Effector memory CD8-positive, alpha-beta T cell (primary cell): ENCODE measurements around the gene MMAB.

Experiments
- ATAC-seq: fragments of 150-1000 bp; cut with Tn5 transposase; replicated peaks from 2 replicates; pipeline ENCODE4 v1.10.0; 2021; ENCODE audit warnings: mild to moderate bottlenecking, moderate library complexity
- DNase-seq, 3 experiments: peaks; one replicate each; pipeline ENCODE4 v3.0.0; 2021
- H3K27ac Mint-ChIP-seq, 2 donors: one replicate each; pipeline ENCODE4 v1.8.0; 2022; ENCODE audit warnings: mild to moderate bottlenecking in 2 of 2, mixed read lengths in 2 of 2, moderate library complexity in 2 of 2
- H3K27me3 Mint-ChIP-seq, 2 donors: one replicate each; pipeline ENCODE4 v1.8.0; 2022; ENCODE audit warnings: mixed read lengths in 2 of 2
- H3K36me3 Mint-ChIP-seq: one replicate; pipeline ENCODE4 v1.8.0; 2022; ENCODE audit warnings: mild to moderate bottlenecking, moderate library complexity, mixed read lengths; ENCODE audit not compliant: insufficient read depth
- H3K4me1 Mint-ChIP-seq, 2 donors: one replicate each; pipeline ENCODE4 v1.8.0; 2022; ENCODE audit warnings: low read depth in 2 of 2, mixed read lengths in 2 of 2
- H3K4me3 Mint-ChIP-seq, 2 donors: one replicate each; pipeline ENCODE4 v1.8.0; 2022; ENCODE audit warnings: mild to moderate bottlenecking in 2 of 2, mixed read lengths in 2 of 2, moderate library complexity in 2 of 2
- H3K9me3 Mint-ChIP-seq, 2 donors: one replicate each; pipeline ENCODE4 v1.8.0; 2022; ENCODE audit warnings: mixed read lengths in 2 of 2

Gene MMAB

GRCh38 chr12:109571773-109572505, 1.4 kb downstream of the MMAB start:
- H3K4me1 Mint-ChIP-seq, result peaks cover 20 to 25% of the 10 kb centered on the region in 2 donors
- H3K4me3 Mint-ChIP-seq, result peak overlapping the region in 1 of 2 donors; percentile 87
- H3K9me3 Mint-ChIP-seq, result no peaks in the 10 kb centered on the region
- peak overlapping the region in 1 of 2 donors; percentile 98 for H3K27ac Mint-ChIP-seq
- H3K27me3 Mint-ChIP-seq, result no peaks in the 10 kb centered on the region
- ATAC-seq (no peak), DNase-seq (no peak)
- peaks cover 27% of the 10 kb centered on the region for H3K36me3 Mint-ChIP-seq

GRCh38 chr12:109568486-109568885, 4.8 kb downstream of the MMAB start:
- H3K4me1 Mint-ChIP-seq, result peaks cover 10% of the 10 kb centered on the region in 2 donors
- DNase-seq (no peak), ATAC-seq (no peak)
- H3K27me3 Mint-ChIP-seq, result no peaks in the 10 kb centered on the region
- no peaks in the 10 kb centered on the region for H3K9me3 Mint-ChIP-seq
- H3K36me3 Mint-ChIP-seq, result peaks cover 24% of the 10 kb centered on the region
- no peak overlapping the region for H3K27ac Mint-ChIP-seq
- H3K4me3 Mint-ChIP-seq, result no peak overlapping the region

GRCh38 chr12:109567967-109568366, 5.3 kb downstream of the MMAB start:
- Mint-ChIP-seq H3K4me3 (no peak overlapping the region), H3K9me3 (no peaks in the 10 kb centered on the region), H3K4me1 (peaks cover 6 to 7% of the 10 kb centered on the region in 2 donors), H3K27me3 (no peaks in the 10 kb centered on the region), H3K27ac (no peak overlapping the region), H3K36me3 (peaks cover 18% of the 10 kb centered on the region)
- ATAC-seq (no peak), DNase-seq (no peak)

- Mint-ChIP-seq H3K27ac (no peak overlapping the region), H3K27me3 (no peaks in the 10 kb centered on the region), H3K9me3 (no peaks in the 10 kb centered on the region), H3K36me3 (peaks cover 13% of the 10 kb centered on the region), H3K4me1 (no peaks in the 10 kb centered on the region), H3K4me3 (no peak overlapping the region)
- DNase-seq, result no peak
- ATAC-seq, result no peak
These were observed 6.0 kb downstream of the MMAB start for GRCh38 chr12:109567296-109567695.

- H3K36me3 Mint-ChIP-seq, result peaks cover 13% of the 10 kb centered on the region
- no peak for ATAC-seq
- no peaks in the 10 kb centered on the region for H3K4me1 Mint-ChIP-seq
- DNase-seq, result no peak
- no peaks in the 10 kb centered on the region for H3K27me3 Mint-ChIP-seq
- no peak overlapping the region for H3K27ac Mint-ChIP-seq
- H3K4me3 Mint-ChIP-seq, result no peak overlapping the region
- no peaks in the 10 kb centered on the region for H3K9me3 Mint-ChIP-seq
These were observed 6.9 kb downstream of the MMAB start for GRCh38 chr12:109566424-109566823.

- H3K27ac Mint-ChIP-seq, result no peak overlapping the region
- no peak overlapping the region for H3K4me3 Mint-ChIP-seq
- H3K27me3 Mint-ChIP-seq, result no peaks in the 10 kb centered on the region
- ATAC-seq, result no peak
- no peak for DNase-seq
- H3K9me3 Mint-ChIP-seq, result no peaks in the 10 kb centered on the region
- H3K36me3 Mint-ChIP-seq, result peaks cover 15% of the 10 kb centered on the region
- H3K4me1 Mint-ChIP-seq, result no peaks in the 10 kb centered on the region
These were observed 9.7 kb downstream of the MMAB start for GRCh38 chr12:109563291-109564284.

GRCh38 chr12:109562871-109563270, 10.4 kb downstream of the MMAB start:
- H3K4me1 Mint-ChIP-seq, result no peaks in the 10 kb centered on the region
- no peak overlapping the region for H3K4me3 Mint-ChIP-seq
- H3K9me3 Mint-ChIP-seq, result no peaks in the 10 kb centered on the region
- H3K27me3 Mint-ChIP-seq, result no peaks in the 10 kb centered on the region
- no peak overlapping the region for H3K27ac Mint-ChIP-seq
- ATAC-seq (no peak), DNase-seq (no peak)
- peaks cover 15% of the 10 kb centered on the region for H3K36me3 Mint-ChIP-seq

- DNase-seq (no peak), ATAC-seq (no peak)
- Mint-ChIP-seq H3K27ac (no peak overlapping the region), H3K27me3 (no peaks in the 10 kb centered on the region), H3K4me1 (no peaks in the 10 kb centered on the region), H3K36me3 (peaks cover 6% of the 10 kb centered on the region), H3K4me3 (no peak overlapping the region), H3K9me3 (no peaks in the 10 kb centered on the region)
These were observed 11.6 kb downstream of the MMAB start for GRCh38 chr12:109561711-109562030.

- DNase-seq (no peak), ATAC-seq (no peak)
- H3K4me1 Mint-ChIP-seq, result no peaks in the 10 kb centered on the region
- no peak overlapping the region for H3K27ac Mint-ChIP-seq
- H3K4me3 Mint-ChIP-seq, result no peak overlapping the region
- no peaks in the 10 kb centered on the region for H3K27me3 Mint-ChIP-seq
- H3K9me3 Mint-ChIP-seq, result no peaks in the 10 kb centered on the region
- peaks cover 2% of the 10 kb centered on the region for H3K36me3 Mint-ChIP-seq
These were observed 12.2 kb downstream of the MMAB start for GRCh38 chr12:109560867-109561710.

GRCh38 chr12:109559601-109560000, 13.7 kb downstream of the MMAB start:
- Mint-ChIP-seq H3K4me3 (no peak overlapping the region), H3K9me3 (no peaks in the 10 kb centered on the region), H3K4me1 (no peaks in the 10 kb centered on the region), H3K36me3 (peaks cover 2% of the 10 kb centered on the region), H3K27ac (no peak overlapping the region), H3K27me3 (no peaks in the 10 kb centered on the region)
- ATAC-seq, result no peak
- DNase-seq, result no peak

GRCh38 chr12:109559200-109559505, 14.2 kb downstream of the MMAB start:
- Mint-ChIP-seq H3K4me3 (no peak overlapping the region), H3K27me3 (no peaks in the 10 kb centered on the region), H3K27ac (no peak overlapping the region), H3K9me3 (no peaks in the 10 kb centered on the region), H3K4me1 (no peaks in the 10 kb centered on the region), H3K36me3 (peaks cover 2% of the 10 kb centered on the region)
- ATAC-seq (no peak), DNase-seq (no peak)

GRCh38 chr12:109558374-109559199, 14.7 kb downstream of the MMAB start:
- no peak overlapping the region for H3K27ac Mint-ChIP-seq
- peaks cover 2% of the 10 kb centered on the region for H3K36me3 Mint-ChIP-seq
- no peaks in the 10 kb centered on the region for H3K9me3 Mint-ChIP-seq
- DNase-seq, result no peak
- H3K4me1 Mint-ChIP-seq, result no peaks in the 10 kb centered on the region
- no peak overlapping the region for H3K4me3 Mint-ChIP-seq
- ATAC-seq, result no peak
- no peaks in the 10 kb centered on the region for H3K27me3 Mint-ChIP-seq

GRCh38 chr12:109557805-109558204, 15.5 kb downstream of the MMAB start:
- H3K27me3 Mint-ChIP-seq, result no peaks in the 10 kb centered on the region

More at GRCh38 chr12:109557805-109558204, 15.5 kb downstream of the MMAB start:
- no peaks in the 10 kb centered on the region for H3K4me1 Mint-ChIP-seq
- H3K4me3 Mint-ChIP-seq, result no peak overlapping the region
- H3K9me3 Mint-ChIP-seq, result no peaks in the 10 kb centered on the region
- ATAC-seq, result no peak
- H3K27ac Mint-ChIP-seq, result no peak overlapping the region
- peaks cover 2% of the 10 kb centered on the region for H3K36me3 Mint-ChIP-seq
- no peak for DNase-seq
